ENCODE results near the gene FOLR2.

DNA sequence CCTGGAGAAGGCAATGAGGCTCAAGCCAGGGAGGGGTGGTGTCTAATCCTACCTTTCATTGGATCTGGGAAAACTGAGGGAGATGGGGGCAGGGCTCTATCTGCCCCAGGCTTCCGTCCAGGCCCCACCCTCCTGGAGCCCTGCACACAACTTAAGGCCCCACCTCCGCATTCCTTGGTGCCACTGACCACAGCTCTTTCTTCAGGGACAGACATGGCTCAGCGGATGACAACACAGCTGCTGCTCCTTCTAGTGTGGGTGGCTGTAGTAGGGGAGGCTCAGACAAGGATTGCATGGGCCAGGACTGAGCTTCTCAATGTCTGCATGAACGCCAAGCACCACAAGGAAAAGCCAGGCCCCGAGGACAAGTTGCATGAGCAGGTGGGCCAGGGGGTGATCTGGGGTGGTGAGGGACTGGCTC, 24.6 kb upstream of the FOLR2 start, which contains the start of gene FOLR1:
- TF ChIP-seq, protein P1, sequence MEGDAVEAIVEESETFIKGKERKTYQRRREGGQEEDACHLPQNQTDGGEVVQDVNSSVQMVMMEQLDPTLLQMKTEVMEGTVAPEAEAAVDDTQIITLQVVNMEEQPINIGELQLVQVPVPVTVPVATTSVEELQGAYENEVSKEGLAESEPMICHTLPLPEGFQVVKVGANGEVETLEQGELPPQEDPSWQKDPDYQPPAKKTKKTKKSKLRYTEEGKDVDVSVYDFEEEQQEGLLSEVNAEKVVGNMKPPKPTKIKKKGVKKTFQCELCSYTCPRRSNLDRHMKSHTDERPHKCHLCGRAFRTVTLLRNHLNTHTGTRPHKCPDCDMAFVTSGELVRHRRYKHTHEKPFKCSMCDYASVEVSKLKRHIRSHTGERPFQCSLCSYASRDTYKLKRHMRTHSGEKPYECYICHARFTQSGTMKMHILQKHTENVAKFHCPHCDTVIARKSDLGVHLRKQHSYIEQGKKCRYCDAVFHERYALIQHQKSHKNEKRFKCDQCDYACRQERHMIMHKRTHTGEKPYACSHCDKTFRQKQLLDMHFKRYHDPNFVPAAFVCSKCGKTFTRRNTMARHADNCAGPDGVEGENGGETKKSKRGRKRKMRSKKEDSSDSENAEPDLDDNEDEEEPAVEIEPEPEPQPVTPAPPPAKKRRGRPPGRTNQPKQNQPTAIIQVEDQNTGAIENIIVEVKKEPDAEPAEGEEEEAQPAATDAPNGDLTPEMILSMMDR (IDR thresholded peaks at IDR 0.05 in 8 of 11, conservative IDR thresholded peaks at IDR 0.05 in 3 of 11) = no peak
- TF ChIP-seq POLR2A (IDR thresholded peaks at IDR 0.05) = no peak
